Stimulated activated CD8-positive, alpha-beta memory T cell treated with anti-CD3 and anti-CD28 coated beads, Interleukin-4, amount 100 ng/mL, for 1 hour (primary cell): ENCODE measurements around the gene FUT1.

Experiments
- DNase-seq, 2 donors: peaks; one replicate each; pipeline ENCODE4 v3.0.0-alpha.2; 2020; ENCODE audit warnings: low read depth in 2 of 2, low spot score in 1 of 2

FUT1 gene

GRCh38 chr19:48741129-48741999 lies 11.1 kb downstream of the FUT1 start:
- no peak for DNase-seq

GRCh38 chr19:48740164-48740972 lies 12.1 kb downstream of the FUT1 start, which contains the start of gene RASIP1:
RASIP1 (minus strand) TSS chr19:48740610; CDS start chr19:48740282, 328 bp downstream.
- no peak for DNase-seq

DNA sequence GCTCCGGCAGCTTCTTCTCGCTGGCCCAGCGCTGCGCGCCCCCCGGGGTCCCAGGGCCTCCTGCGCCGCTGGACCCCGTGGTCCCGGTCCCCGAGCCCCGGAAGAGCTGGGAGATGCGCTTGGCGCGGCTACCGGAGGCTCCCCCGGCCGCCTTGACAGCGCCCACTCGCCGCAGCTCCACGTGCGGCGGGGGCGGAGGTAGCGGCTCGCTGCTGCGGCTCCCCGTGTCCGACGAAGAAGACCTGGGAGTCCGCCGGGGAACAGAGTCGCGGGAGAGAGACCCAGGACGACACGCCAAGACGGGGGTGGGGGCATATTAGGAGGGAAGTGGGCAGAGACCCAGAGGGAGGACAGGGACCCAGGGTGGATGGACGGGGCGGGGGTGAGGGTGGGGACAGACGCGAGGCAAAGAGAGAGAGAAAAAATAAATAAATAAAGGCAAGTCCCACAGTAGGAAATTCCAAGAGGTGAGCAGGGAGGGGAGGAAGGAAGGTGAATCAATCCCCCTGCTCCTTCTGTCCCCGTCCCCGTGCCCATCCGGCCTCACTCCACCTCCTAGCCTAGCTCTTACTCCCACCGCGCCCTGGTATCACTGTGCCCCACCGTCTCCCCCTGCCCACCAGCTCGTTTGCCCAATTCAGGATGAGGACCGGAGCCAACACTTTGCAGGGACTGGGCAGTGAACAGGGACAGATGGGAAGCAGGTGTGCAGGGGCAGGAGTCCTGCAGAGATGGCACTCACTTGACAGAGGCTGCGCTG lies 12.9 kb downstream of the FUT1 start:
- no peak for DNase-seq

GRCh38 chr19:48738557-48739403 lies 13.7 kb downstream of the FUT1 start:
- peak; percentile 86 to 87 for DNase-seq

- DNase-seq, result no peak
Measured at GRCh38 chr19:48737360-48737998, 15.0 kb downstream of the FUT1 start.

GRCh38 chr19:48735031-48735615 lies 17.3 kb downstream of the FUT1 start:
- no peak for DNase-seq

- DNase-seq, result no peak
Measured at GRCh38 chr19:48734625-48735024, 17.8 kb downstream of the FUT1 start.

- no peak for DNase-seq
Measured at GRCh38 chr19:48731452-48731851, 21.0 kb downstream of the FUT1 start.

DNA sequence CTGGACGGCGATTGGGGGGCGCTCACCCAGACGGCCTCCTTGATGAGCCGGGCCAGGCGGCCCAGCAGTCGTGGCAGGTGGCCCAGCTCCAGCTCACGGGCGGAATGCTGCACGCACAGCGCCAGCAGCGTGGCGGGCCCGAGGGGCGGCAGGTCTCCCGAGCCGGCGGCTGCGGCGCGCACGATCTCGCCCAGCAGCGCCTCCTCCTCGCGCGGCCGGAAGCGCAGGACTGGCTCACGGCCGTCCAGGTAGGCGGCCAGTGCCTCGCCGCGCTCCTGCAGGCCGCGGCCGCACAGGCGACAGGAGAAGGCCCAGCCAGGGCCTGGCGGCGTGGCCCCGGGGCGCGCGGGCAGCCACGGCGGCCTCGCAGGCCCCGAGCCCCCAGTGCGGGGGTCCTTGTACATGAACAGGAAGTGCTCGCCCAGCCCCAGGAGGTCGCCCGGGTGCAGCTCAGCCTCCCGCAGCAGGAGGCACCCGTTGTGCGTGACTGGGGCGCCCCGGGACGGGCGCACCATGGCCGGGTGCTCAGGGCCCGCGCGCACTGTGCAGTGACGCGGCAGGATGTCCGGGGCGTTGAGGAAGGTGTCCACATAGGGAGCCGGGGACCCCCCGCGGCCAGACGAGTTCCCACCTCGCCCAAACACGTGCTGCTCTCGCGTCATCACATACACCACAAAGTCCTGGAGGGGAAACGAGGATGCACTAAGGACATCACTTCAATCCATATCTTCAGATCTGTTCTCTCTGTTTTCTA lies 23.4 kb downstream of the FUT1 start:
- DNase-seq, result no peak

GRCh38 chr19:48726556-48726955 lies 25.9 kb downstream of the FUT1 start:
- no peak for DNase-seq

- no peak for DNase-seq
Measured at GRCh38 chr19:48724796-48725753, 27.4 kb downstream of the FUT1 start.

GRCh38 chr19:48722196-48722708 lies 30.2 kb downstream of the FUT1 start:
- no peak for DNase-seq

DNA sequence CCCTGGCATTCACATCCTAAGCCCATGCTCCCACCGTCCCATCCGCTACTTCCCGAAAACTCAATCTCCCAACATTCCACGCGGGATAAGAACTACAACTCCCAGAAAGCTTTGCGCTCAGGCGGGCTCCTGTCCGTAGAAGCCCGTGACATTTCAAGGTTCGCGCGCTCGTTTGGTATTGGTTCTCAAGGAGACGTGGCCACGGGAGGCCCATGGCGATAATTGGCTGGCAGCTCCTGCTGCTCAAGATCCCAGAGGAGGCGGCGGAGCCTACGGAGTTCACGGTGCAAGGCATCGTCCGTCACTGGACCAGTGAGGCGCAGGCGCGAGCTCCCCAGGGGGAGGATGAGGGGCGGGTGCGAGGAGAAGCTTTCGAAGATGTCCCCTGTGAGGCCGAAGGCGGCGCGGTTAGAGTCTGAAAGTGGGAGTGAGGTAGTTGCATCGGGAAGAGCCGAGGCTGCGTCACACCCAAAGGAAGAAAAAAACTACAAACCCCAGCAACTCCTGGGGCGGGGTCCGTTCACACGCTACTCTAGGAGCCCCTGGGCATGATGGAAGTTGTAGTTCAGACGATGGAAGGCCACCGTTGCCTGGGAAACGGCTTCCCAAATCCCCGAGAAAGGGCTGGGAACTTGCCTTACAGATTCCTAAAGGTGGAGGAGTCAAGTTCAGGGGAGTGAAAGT lies 31.7 kb downstream of the FUT1 start:
- peak; percentile 64 to 81 for DNase-seq

DNA sequence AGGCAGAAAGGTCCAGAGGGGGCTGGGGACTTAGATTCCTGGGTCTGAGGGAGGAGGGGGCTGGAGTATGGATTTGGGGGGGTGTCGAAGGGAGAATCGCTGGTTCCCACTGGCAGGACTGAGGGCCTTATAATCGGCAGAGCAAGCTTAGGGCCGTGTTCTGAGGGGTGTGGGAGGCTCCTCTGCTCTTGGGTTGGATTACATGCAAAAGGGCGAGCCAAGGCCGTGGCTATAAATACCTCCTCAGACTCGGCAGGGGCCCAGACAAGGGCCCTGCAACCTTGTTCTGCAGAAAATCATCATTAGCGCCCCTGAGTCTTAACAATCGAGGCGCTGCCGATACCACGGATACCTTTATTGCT lies 32.2 kb downstream of the FUT1 start:
- no peak for DNase-seq

- no peak for DNase-seq
Measured at GRCh38 chr19:48719263-48720171, 32.9 kb downstream of the FUT1 start, which contains the start of gene MAMSTR. MAMSTR (minus strand) TSS chr19:48719725; CDS start chr19:48719031, 694 bp downstream.

DNA sequence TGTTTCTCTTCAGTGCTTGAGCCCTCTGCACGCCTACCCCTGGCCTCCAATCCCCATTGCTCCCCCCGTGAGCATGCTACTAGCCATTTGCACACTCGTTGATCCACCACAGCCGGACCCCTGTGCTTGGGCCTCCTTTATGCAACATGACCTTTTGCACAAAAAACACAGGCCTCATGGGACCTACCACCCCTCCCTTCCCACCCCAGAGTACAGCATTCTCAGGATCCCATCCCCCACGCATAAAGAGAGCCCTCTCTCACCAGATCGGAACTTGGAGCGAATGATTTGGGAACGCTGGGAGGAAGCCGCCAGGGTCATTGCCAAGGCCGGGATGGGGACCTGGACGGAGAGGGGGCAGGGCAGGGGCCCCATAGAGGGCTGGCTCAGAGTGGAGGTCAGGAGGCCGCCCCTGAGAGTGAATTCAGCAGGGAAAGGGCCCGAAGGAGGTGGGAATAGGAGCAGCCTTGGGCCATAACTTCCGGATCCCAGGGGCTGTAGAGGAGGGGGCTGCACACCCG lies 33.7 kb downstream of the FUT1 start:
- DNase-seq, result no peak
